Esophagus squamous epithelium (tissue), 4 donors: Measurements from ENCODE around the gene VGLL4.

Source experiments
- CTCF ChIP-seq, 6 experiments: fragments of 450-650 bp in 4 of 6; fragments of 200-600 bp in 2 of 6; sonication (generic) in 2 of 6; IDR thresholded peaks; one replicate each; pipeline ENCODE4 v1.5.1; 2016 to 2019; ENCODE audit warnings: antibody characterized with exemption in 6 of 6, mild to moderate bottlenecking in 4 of 6, moderate library complexity in 4 of 6
- POLR2A ChIP-seq, 4 donors: fragments of 450-650 bp; IDR thresholded peaks; one replicate each; pipeline ENCODE4 v1.6.1; 2017; ENCODE audit warnings: antibody characterized with exemption in 4 of 4, mild to moderate bottlenecking in 4 of 4, moderate library complexity in 3 of 4

- TF ChIP-seq CTCF (IDR thresholded peaks at IDR 0.05) (no peak), POLR2A (IDR thresholded peaks at IDR 0.05) (no peak)
These were observed 63.1 kb downstream of the VGLL4 start for GRCh38 chr3:11580645-11581044.
